ENCODE measurements around the gene HS2ST1.

HS2ST1 gene

DNA sequence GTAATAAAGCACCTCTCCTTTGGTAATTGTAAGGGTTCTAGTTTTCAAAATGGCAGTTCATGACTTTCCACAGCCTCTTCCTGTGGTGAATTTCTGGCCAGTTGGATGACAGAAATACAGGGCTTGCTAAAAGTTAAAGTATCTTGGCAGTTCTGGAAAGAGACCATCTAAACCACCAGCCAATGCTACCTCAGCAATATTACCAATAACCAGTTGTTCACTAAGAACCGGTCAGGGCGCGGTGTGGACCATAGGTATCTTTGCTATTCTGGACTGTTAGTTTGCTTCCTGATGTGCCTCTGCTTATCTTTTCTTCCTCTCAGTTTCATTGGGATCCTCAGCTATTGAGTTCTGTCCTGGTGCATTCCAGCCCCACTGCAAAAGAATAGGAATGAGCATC is 124.7 kb downstream of the HS2ST1 start:
- Histone ChIP-seq H3K27ac (ENCODE audit: extremely low read depth, low read depth, low read length) (no peak overlapping the region), H3K36me3 (ENCODE audit: control insufficient read depth in 2 of 2, insufficient read depth in 1 of 2, low read length in 2 of 2) (no peaks in the 10 kb centered on the region), H3K9me3 (ENCODE audit: control insufficient read depth, insufficient read depth, low read depth, low read length) (no peaks in the 10 kb centered on the region), H3K4me3 (ENCODE audit: low read depth, low read length) (no peak overlapping the region), H3K4me1 (ENCODE audit: control insufficient read depth, insufficient read depth, low read length) (no peaks in the 10 kb centered on the region)
- TF ChIP-seq ZNF239 (tag by site-specific recombination; IDR thresholded peaks at IDR 0.05): no peak
- no peak for TF ChIP-seq SCRT2 (tag by site-specific recombination; IDR thresholded peaks at IDR 0.05)
- TF ChIP-seq ZNF184 (tag by site-specific recombination; IDR thresholded peaks at IDR 0.05): no peak
- TF ChIP-seq ZBTB6 (tag by site-specific recombination; IDR thresholded peaks at IDR 0.05): no peak
- TF ChIP-seq ZNF37A (tag by site-specific recombination; IDR thresholded peaks at IDR 0.05): no peak
- no peak for TF ChIP-seq PRDM1 (tag by site-specific recombination; IDR thresholded peaks at IDR 0.05)
- no peak for TF ChIP-seq ZNF398 (tag by site-specific recombination; IDR thresholded peaks at IDR 0.05)
- no peak for TF ChIP-seq ZSCAN23 (tag by site-specific recombination; IDR thresholded peaks at IDR 0.05)
- TF ChIP-seq ZNF529 (tag by site-specific recombination; IDR thresholded peaks at IDR 0.05; ENCODE audit: insufficient replicate concordance): no peak
- TF ChIP-seq ZNF514 (tag by site-specific recombination; IDR thresholded peaks at IDR 0.05): no peak
- TF ChIP-seq ZNF311 (tag by site-specific recombination; IDR thresholded peaks at IDR 0.05; ENCODE audit: borderline replicate concordance): no peak
- TF ChIP-seq ZNF10 (tag by site-specific recombination; IDR thresholded peaks at IDR 0.05): no peak
- no peak for TF ChIP-seq OVOL3 (tag by site-specific recombination; IDR thresholded peaks at IDR 0.05)
- no peak for TF ChIP-seq ZNF140 (tag by site-specific recombination; IDR thresholded peaks at IDR 0.05)
- TF ChIP-seq BCL11B (tag by site-specific recombination; IDR thresholded peaks at IDR 0.05; ENCODE audit: low read depth): no peak
- TF ChIP-seq ZNF501 (tag by site-specific recombination; IDR thresholded peaks at IDR 0.05): no peak
- CTCF ChIA-PET: interaction anchor here (0.6 kb wide), 1 partner anchor 55 kb away, joined by 3 read pairs; no protein-coding TSS in a partner anchor
- POLR2A ChIA-PET: no interaction called here

DNA sequence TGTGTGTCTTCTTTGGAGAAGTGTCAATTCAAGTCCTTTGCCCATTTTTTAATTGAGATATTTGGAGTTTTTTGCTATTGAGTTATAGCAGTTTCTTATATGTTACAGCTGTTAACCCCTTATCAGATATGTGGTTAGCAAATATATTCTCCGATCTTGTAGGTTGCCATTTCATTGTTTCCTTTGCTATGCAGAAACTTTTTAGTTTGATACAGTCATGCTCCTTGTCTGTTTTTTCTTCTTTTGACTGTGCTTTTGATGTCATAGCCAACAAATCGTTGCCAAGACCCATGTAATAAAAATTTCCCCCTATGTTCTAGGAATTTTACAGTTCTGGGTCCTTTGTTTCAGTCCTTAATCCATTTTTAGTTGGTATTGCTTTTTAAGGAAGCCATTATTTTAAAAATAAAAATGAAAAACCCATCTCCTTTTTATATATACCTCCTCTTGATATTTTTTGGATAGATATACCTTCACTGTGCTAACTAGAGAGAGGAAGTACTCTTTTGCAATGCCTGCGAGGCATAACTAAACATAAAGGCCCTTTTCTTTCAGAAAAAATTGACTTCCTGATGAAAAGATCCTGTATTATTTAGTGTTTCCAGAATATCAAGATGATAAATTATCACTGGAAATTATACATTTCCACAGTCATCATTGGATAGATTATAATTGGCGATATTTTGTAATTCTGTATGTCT is 127.8 kb downstream of the HS2ST1 start:
- H3K9me3 ChIP-seq (ENCODE audit: control insufficient read depth, insufficient read depth, low read depth, low read length): no peaks in the 10 kb centered on the region
- no peak overlapping the region for H3K27ac ChIP-seq (ENCODE audit: extremely low read depth, low read depth, low read length)
- no peak overlapping the region for H3K4me3 ChIP-seq (ENCODE audit: low read depth, low read length)
- no peaks in the 10 kb centered on the region for H3K4me1 ChIP-seq (ENCODE audit: control insufficient read depth, insufficient read depth, low read length)
- ChIA-PET POLR2A (no interaction called here), CTCF (interaction anchor here (2.3 kb wide), 1 partner anchor 17 kb away, joined by 8 read pairs; no protein-coding TSS in a partner anchor)
- H3K36me3 ChIP-seq (ENCODE audit: control insufficient read depth in 2 of 2, insufficient read depth in 1 of 2, low read length in 2 of 2): no peaks in the 10 kb centered on the region
- TF ChIP-seq, protein P1, sequence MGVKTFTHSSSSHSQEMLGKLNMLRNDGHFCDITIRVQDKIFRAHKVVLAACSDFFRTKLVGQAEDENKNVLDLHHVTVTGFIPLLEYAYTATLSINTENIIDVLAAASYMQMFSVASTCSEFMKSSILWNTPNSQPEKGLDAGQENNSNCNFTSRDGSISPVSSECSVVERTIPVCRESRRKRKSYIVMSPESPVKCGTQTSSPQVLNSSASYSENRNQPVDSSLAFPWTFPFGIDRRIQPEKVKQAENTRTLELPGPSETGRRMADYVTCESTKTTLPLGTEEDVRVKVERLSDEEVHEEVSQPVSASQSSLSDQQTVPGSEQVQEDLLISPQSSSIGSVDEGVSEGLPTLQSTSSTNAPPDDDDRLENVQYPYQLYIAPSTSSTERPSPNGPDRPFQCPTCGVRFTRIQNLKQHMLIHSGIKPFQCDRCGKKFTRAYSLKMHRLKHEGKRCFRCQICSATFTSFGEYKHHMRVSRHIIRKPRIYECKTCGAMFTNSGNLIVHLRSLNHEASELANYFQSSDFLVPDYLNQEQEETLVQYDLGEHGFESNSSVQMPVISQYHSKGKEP (tag by site-specific recombination; IDR thresholded peaks at IDR 0.05): no peak
- no peak for TF ChIP-seq YY2 (tag by site-specific recombination; IDR thresholded peaks at IDR 0.05)
- TF ChIP-seq ZNF223 (tag by site-specific recombination; IDR thresholded peaks at IDR 0.05): no peak
- no peak for TF ChIP-seq ZNF138 (tag by site-specific recombination; IDR thresholded peaks at IDR 0.05; ENCODE audit: borderline replicate concordance)
- no peak for TF ChIP-seq KLF7 (tag by site-specific recombination; IDR thresholded peaks at IDR 0.05; ENCODE audit: borderline replicate concordance)
- TF ChIP-seq ZNF202 (tag by site-specific recombination; IDR thresholded peaks at IDR 0.05; ENCODE audit: borderline replicate concordance): no peak
- no peak for TF ChIP-seq BCL11B (tag by site-specific recombination; IDR thresholded peaks at IDR 0.05; ENCODE audit: low read depth)
- TF ChIP-seq ZNF155 (tag by site-specific recombination; IDR thresholded peaks at IDR 0.05): no peak
- no peak for TF ChIP-seq ZNF274 (IDR thresholded peaks at IDR 0.05; ENCODE audit: low read length)
- no peak for TF ChIP-seq ZNF274 (tag by site-specific recombination; IDR thresholded peaks at IDR 0.05; ENCODE audit: borderline replicate concordance)
